GM06990 (cell line): ENCODE data around the gene HOXB6.

Experiments used
- DNase-seq: peaks from one replicate; pipeline ENCODE4 v3.0.0-alpha.2; 2011; ENCODE audit not compliant: insufficient read length; ENCODE audit errors: extremely low read depth
- H3K27me3 ChIP-seq: replicated peaks from 2 replicates; pipeline ENCODE4 v1.6.0; 2011; ENCODE audit warnings: low read length; ENCODE audit not compliant: control insufficient read depth, insufficient read depth
- H3K36me3 ChIP-seq: 2 replicates; pipeline ENCODE4 v1.5.1; 2011; ENCODE audit warnings: low read length; ENCODE audit not compliant: control insufficient read depth, insufficient read depth
- H3K4me3 ChIP-seq: replicated peaks from 2 replicates; pipeline ENCODE4 v1.5.1; 2011; ENCODE audit warnings: low read depth, mild to moderate bottlenecking, control low read depth, low read length
- TF ChIP-seq, protein P1 (sequence below): IDR thresholded peaks from 2 replicates; pipeline ENCODE4 v1.5.1; 2011; ENCODE audit warnings: low read length, control low read depth, mild to moderate bottlenecking, inconsistent platforms; ENCODE audit not compliant: insufficient read depth, poor library complexity, severe bottlenecking

The HOXB6 gene

DNA sequence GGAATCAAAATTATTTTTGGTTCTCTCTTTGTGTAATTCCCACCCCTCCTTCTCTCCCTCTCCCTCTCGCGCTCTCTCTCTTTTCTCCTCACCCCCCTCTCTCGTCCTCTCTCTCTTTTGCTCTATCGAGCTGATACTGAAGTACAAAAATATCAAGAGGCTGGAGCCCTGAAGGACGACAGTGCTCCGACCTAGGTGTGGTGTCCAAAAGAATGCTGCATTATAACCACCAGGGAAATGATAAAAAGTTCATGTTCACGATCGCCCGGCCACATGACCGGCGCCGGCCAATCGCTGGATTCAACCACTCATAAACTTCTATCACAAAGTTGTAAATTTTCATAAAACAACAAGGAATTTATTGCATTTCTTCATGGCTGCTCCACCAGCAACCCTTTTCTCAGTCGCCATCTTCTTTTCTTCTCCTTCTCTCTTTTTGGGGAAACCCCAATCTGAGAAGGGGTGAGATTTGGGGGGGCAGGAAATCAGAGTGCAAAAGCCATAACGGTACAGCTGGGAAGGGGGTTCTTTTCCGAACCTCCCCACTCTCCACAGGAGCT is at the start of gene HOXB6:
TSS of gene HOXB6 (minus strand) at position 217 of the 560 bp plus-strand sequence. CDS start 6,836 bp downstream, outside the sequence.
- Histone ChIP-seq H3K36me3 (no peaks in the 10 kb centered on the region), H3K27me3 (no peaks in the 10 kb centered on the region; the same call in 1 of the 2 replicates), H3K4me3 (peak within 1 kb of the TSS; percentile 63)
- TF ChIP-seq, protein P1, sequence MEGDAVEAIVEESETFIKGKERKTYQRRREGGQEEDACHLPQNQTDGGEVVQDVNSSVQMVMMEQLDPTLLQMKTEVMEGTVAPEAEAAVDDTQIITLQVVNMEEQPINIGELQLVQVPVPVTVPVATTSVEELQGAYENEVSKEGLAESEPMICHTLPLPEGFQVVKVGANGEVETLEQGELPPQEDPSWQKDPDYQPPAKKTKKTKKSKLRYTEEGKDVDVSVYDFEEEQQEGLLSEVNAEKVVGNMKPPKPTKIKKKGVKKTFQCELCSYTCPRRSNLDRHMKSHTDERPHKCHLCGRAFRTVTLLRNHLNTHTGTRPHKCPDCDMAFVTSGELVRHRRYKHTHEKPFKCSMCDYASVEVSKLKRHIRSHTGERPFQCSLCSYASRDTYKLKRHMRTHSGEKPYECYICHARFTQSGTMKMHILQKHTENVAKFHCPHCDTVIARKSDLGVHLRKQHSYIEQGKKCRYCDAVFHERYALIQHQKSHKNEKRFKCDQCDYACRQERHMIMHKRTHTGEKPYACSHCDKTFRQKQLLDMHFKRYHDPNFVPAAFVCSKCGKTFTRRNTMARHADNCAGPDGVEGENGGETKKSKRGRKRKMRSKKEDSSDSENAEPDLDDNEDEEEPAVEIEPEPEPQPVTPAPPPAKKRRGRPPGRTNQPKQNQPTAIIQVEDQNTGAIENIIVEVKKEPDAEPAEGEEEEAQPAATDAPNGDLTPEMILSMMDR: no peak
- DNase-seq: no peak

DNA sequence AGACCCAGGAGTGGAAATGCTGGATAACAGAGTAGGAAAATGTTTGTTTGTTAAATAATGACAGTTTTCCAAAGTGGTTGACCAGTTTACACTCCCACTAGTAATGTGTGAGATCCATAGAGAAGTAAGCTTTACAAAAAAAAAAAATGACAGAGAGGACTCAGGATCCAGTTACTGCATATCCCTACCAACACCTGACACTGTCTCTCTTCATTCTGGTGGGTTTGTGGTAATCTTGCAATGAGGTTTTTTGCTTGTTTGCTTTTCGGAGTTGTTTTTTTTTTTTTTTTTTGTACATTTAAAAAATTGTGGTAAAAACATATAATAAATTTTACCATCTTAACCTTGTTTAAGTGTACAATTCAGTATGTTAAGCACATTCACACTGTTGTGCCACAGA is 45.0 kb upstream of the HOXB6 start:
- no peak for DNase-seq
- H3K36me3 ChIP-seq: no peaks in the 10 kb centered on the region
- H3K27me3 ChIP-seq: no peaks in the 10 kb centered on the region; the same call in none of the 2 replicates
- H3K4me3 ChIP-seq: no peak overlapping the region
- TF ChIP-seq, protein P1: no peak

DNA sequence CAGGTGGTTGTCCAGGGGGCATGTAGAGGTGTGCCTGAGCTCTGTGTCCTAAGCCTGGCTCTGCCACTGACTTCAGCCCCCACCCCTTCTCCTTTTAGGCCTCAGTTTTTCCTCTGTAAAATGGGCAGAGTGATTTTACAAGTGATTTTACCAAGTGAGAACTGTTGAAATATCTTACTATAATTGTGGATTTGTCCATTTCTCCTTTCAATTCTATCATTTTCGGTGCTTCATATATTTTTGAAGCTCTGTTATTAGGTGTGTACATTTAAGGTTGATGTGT is 43.1 kb upstream of the HOXB6 start:
- DNase-seq: no peak
- Histone ChIP-seq H3K36me3 (no peaks in the 10 kb centered on the region), H3K4me3 (no peak overlapping the region), H3K27me3 (no peaks in the 10 kb centered on the region; the same call in none of the 2 replicates)
- TF ChIP-seq, protein P1: no peak

DNA sequence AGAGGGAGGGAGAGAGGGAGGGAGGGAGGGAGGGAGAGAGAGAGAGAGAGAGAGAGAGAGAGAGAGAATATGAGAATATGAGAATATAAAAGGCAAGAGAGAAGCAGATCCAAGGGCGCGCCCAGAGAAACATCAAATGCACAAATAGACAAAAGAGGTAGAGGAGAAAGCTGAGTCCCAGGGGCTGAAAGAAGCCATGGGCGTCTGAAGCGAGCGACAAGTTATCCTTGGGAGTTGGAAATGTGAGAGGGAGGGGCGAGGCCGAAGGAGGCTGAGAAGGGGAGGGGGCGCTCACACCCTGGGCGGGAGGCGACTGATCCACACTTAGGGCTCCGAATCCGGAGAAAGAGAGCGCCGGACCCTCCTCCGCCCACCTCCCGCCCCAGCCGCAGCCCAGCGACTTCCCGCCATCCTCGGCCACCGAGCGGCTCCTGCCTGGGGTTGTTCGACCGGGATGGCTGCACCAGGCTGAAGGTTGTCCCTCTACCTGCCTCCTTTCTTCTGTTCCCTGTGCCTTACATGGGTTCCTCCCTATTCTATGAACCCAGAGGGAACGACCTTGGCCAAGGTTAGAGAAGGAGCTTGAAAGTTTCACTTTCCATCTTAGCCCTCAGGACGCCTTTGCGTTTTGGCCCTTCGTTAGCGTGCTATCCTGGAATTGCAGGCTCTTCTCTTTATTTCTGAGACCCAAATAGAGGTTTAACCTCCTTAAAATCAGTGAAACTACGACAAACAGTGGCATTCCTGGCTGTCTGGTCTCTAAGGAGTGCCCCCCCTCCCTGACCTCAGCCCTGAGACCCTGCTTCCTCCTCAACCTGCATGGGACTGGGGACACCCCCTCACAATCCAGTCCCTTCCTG is 42.5 kb upstream of the HOXB6 start:
- no peaks in the 10 kb centered on the region for H3K36me3 ChIP-seq
- TF ChIP-seq, protein P1: no peak
- no peak for DNase-seq
- no peaks in the 10 kb centered on the region; the same call in none of the 2 replicates for H3K27me3 ChIP-seq
- peak overlapping the region; percentile 47 for H3K4me3 ChIP-seq

DNA sequence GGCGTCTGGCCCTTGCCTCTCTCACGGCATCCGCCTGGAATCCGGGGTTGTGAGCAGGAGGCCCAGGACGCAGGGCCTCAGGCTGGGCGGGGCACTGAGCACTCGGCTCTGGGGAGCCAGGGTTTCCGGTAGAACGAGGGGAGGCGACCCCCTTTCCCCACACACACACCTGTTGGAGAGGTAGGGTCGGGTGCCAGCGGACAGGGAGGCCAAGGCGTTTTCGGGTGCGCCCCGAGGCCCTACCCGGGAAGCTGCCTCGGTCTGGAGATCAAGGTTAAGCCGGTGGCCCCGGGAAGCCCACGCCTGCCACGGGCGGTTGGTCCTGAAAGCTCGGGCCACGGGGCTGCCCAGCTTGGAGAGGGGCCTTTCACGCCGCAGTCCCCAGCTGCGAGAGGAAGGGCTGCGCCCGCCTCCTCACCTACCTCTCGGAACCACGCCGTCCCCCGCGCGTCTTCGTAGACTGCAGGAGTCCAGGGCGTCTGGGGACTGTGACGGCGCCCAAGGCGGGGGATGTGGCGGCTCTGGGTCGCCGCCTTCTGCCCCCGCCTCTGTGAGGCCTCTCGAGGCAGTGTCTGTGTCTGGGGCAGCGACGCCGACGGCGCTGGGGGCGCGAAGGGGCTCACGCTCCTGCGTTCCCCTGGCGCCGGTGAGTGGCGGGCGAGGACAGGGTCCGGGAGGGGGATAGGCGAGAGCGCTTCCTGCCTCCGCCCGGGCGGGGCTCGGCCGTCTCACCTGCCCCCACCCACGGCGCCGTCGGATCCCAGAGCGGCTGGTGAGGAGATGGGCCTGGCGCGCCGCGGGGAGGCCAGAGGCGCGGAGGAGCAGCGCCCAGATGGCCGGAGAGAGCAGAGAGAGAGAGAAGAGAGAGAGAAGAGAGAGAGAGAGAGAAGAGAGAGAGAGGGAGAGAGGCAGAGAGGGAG is 41.7 kb upstream of the HOXB6 start:
- TF ChIP-seq, protein P1: no peak
- Histone ChIP-seq H3K27me3 (no peaks in the 10 kb centered on the region; the same call in none of the 2 replicates), H3K4me3 (peak overlapping the region; percentile 35), H3K36me3 (no peaks in the 10 kb centered on the region)
- no peak for DNase-seq
